Stimulated activated CD4-positive, alpha-beta T cell treated with anti-CD3 and anti-CD28 coated beads, Interleukin-15, amount 100 ng/mL, for 24 hours (primary cell): ENCODE results near the gene ABHD16B.
"Not testable (repeated sequence)": the region's sequence is repeated elsewhere in the genome, so short reads cannot be mapped to it uniquely, and the experiment has no call there.

Source experiments
- DNase-seq: peaks from one replicate; pipeline ENCODE4 v3.0.0-alpha.2; 2020

Gene ABHD16B

DNA sequence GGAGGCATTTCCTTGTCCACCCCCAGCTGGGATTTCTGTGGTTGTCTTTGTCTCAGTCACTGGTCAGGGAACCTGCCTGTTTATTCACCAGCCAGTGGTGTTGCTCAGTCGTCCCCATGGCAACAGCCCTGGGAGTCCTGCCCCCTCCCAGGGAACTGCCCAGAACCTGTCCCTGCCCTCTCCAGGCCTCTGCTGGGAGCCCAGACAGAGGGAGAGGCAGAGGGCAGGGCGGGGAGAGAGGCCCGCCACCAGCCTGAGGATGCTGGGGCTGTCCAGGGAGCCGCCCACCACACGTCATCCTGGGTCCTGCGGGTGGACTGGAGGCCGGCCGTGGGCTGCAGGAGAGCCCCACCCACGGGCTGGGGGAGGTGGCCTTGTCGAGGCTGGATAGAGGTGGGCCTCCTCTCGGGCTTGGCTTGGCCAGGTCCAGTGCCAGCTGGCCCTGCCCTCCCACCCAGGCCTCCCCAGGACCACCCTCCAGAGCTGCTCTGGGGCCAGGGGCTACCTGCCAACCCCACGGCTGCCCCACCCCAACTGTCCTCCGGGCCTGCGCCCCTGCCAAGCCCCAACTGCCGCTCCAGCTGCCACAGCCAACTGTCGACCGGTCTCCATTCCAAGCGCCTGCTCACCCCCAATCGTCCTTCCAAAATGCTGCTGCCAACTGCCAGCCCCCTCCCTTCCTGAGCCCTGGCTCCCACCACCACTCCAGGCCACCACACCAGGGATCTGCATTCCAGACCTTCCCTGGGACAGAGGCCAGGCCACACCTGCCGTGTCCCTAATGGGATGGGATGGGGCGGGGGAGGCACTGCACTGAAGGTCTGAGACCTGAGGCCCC is 26.1 kb upstream of the ABHD16B start:
- DNase-seq, result no peak

DNA sequence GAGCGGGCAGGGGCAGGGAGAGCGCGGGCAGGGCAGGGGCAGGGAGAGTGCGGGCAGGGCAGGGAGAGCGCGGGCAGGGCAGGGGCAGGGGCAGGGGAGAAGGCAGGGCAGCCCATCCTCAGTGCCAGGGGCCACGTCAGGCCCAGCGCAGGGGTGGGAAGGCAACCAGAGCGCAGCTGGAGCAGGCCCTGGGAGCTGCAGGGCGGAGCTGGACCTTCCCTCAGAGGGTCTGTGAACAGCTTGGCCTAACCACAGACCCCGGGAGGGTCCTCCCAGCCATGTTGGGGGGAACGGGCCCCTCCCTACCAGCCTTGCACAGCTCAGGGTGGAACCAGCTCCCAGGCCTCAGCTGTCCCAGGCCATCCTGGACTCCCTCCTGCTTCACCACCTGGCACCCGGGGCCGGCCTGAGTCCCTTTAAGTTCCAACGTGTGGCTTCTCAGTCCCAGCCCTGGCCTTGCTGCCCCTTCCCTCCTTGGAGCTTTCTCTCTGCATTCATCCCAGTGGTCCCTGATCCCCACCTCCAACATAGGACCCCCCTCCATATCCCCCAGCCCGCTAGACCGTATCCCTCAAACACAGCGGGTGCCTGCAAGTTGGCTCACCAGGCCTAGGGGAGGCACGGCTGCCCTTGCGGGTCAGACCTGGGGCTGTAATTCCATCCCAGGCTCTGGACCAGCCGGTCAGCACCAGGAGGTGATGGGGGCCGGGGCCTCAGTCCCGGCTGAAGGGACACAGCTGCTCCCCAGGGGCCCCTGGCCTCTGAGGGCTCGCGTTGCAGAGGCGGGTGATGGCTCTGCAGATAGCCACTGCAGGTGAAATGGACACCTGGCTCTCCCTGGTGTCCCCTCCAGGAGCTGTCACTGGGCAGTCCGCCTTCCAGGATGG is 24.6 kb upstream of the ABHD16B start:
- DNase-seq, result no peak

DNA sequence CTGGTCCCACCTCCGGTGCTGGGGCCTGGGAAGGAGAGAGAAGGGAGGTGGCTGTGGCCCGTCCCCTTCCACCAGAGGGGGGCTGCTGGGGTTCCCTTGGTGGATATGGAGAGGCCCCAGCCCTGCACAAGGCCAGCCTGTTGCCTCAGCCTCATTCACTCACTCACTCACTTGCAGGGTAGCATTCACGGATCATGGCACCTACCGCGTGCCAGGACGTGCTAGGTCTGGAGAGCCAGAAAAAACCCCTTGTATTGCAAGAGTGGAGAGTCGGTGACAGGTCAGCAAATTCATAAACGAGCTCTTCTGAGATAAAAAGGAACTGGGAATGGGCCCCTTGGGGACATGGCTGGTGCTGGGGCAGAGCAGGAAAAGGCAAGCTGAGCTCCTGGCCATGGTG is 23.8 kb upstream of the ABHD16B start:
- DNase-seq, result no peak

GRCh38 chr20:63839620-63840019 is 21.7 kb upstream of the ABHD16B start:
- DNase-seq, result no peak

DNA sequence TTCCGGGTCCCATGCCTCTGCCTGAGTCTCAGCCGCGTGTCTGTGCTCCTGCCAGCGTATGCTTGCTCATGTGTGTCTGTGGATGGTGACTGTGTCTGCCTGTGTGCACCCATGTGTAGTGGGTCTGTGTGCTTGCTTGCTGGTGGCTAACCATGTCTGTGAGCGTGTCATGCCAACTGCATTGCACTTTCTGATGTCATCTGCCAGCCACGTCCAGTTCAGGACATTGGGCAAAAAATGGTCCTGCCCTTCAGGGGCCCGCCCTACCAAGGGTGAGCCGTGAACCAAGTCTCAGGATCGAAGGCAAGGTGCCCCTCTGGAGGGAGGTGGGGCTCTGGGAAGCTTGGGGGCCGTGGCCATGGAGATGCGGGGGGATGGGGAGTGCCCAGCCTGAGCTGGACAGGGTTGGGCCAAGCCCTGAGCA is 20.9 kb upstream of the ABHD16B start:
- no peak for DNase-seq

DNA sequence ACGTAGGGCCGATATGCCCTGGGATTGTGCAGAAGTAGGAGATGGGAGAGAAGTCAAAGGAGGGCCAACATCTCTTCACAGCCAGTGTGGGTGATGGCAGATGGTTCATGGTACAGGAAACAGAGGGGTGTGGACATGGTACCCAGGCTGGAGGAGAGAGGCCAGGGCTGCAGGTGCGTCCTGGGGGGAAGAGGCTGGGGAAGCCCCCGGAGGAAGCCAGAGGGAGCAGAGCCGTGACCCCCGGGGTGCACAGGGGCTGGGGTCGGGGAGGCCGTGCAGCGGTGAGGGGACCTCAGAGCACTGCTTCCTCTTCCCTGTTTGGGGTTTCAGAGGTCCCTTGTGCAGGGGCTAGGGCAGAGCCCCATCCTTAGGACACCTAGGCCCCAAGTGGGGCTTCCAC is 19.0 kb upstream of the ABHD16B start:
- DNase-seq, result no peak

GRCh38 chr20:63843222-63843621 is 18.1 kb upstream of the ABHD16B start:
- no peak for DNase-seq

GRCh38 chr20:63843778-63844177 is 17.5 kb upstream of the ABHD16B start:
- DNase-seq, result no peak

- DNase-seq, result no peak
Measured at GRCh38 chr20:63844511-63844991, 16.7 kb upstream of the ABHD16B start.

GRCh38 chr20:63846128-63846771 is 15.0 kb upstream of the ABHD16B start:
- DNase-seq, result no peak

GRCh38 chr20:63846888-63847236 is 14.4 kb upstream of the ABHD16B start:
- DNase-seq, result no peak

- DNase-seq, result no peak
Measured at GRCh38 chr20:63847237-63848002, 13.9 kb upstream of the ABHD16B start.

DNA sequence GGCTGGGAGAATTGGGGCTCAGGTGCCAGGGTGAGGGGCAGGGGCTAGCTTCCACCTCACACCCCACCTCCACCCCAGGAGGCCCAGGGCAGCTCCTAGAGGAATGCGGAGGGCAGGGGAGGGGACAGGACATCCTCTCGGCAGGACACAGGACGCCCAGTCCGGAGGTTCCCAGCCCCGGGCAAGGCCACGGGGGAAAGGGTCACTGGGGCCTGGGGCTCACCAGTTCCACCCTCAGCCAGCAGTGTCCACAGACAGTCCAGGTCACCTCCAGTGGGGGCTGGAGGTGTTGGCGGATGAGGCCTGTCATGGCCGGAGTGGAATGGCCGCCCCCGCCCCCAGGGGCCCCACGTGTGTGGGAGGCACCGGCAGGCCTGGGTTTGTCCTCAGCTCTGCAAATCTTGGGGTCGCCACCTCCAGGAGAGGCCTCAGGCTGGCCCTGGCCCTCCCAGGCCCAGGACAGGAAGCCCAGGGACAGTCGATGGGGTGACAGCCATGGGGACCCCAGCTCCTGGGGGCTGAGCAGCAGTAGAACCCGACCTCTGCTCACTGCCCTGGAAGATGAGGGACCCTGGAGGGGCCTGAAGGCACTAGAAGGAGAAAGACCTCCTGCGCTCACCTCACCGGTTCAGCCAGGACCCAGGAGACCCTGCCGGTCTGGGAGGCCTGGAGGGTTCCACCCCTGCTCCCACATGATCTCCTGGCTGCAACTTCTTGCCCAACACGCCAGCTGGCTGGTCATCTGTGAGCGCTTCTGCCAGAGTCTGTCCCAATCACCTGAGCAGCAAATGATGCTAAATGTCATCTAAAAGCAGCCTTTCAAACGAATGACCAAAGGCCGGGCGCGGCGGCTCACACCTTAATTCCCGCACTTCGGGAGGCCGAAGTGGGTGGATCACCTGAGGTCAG is 13.0 kb upstream of the ABHD16B start:
- DNase-seq, result no peak

DNA sequence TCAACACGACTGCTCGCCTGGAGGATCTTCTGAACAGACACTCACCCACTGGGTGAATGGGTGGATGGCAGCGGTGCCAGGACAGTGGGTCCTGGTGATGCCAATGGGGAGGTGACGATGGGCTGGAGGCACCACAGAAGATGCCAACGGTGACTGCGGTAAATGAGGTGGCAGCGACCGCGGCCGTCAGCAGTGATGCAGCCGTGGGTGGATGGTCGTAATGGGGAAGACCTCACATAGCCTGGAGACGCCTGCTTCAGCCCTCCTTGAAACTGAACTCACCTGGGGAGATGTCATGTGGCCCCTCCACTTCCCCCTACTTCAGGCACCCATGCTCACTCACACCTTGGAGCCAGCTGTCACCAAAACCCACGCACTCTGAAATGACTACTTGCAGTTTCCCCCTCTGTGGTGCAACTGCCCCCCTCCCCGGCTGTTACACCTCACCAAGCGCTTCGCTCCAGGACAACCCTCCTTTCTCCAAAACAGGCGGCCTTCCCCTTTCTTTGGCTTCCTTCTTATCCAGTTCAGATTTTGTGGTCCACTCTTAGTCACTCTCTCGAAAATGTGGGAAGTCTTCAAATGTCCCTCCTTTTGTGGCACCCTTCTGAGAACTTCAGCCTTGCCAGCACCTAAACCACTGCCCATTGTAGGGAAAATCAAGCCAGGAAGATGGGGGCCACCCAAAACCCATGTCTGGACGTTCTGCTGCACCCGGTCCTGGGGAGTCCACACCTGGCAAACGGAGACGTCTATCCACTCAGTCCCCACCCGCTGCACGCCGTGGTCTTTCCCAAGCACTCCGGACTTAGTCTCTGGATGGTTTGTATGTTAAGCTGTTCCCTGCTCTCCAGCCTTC is 10.4 kb upstream of the ABHD16B start:
- DNase-seq, result peak; percentile 79

- not testable (repeated sequence) for DNase-seq
Measured at GRCh38 chr20:63851548-63851943, 9.8 kb upstream of the ABHD16B start.

GRCh38 chr20:63853733-63854068 is 7.6 kb upstream of the ABHD16B start:
- DNase-seq, result not testable (repeated sequence)

- DNase-seq, result no peak
Measured at GRCh38 chr20:63854069-63854765, 7.1 kb upstream of the ABHD16B start.

DNA sequence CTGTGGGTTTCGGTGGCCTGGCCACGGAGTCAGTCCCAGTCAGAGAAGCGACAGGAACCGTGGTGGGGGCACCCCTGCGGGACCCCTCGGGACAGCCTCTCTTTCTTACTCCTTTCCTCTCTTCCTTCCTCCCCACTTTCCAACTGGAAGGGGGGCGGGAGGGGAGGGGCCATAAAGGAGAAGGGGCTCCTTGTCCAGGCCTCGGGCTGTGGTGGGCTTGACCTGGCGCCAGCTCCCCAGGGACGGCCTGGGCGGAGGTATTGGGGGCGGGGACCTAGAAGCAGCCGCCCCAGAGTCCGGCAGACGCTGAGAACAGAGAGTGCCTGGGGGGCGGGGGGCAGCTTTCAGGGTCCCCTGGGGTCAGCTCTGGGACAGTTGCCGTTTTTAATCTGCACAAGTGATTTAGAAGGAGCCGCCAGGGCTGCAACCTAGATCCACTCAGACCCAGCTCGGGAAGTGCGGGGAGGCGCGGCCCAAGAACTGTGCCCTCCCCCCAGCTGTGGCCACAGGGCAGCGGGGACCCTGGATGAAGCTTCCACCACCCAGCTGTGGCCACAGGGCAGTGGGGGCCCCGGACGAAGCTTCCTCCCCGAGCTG is 6.4 kb upstream of the ABHD16B start:
- no peak for DNase-seq

GRCh38 chr20:63855363-63856097 is 5.8 kb upstream of the ABHD16B start:
- DNase-seq, result no peak
